ENCODE data around the gene ZCCHC7.

The ZCCHC7 gene

DNA sequence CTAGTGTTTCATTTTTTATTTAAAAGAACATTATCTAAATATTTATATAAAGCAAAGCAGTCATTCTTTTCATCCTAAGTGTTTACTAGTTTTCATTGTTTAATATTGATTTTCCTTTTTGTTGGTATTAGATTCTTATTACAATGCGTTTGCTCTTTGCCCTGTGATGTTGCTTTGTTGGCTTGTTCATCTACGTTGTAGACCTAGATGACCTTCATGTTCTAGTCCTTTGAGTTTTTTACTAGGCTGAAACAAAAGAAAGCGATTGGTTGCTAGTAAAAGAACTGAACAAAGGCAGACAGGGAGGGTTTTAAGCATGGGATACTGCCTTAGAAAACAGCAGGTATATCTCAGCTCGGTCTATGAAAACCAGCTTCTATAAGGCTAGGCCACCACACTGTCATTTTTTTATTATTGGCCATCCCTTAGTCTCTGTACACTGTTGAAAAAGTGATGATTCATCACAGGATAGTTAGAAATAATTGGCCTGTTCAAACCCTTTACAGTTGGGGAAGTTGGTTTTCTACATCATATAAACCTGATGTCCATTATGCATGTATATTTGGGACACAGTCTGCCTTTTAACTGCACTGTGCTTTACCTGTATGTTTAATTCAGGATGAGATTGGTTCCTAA is 119.0 kb downstream of the ZCCHC7 start:
- CTCF ChIA-PET: no interaction called here
- POLR2A ChIA-PET: no interaction called here
- TF ChIP-seq, protein P1, sequence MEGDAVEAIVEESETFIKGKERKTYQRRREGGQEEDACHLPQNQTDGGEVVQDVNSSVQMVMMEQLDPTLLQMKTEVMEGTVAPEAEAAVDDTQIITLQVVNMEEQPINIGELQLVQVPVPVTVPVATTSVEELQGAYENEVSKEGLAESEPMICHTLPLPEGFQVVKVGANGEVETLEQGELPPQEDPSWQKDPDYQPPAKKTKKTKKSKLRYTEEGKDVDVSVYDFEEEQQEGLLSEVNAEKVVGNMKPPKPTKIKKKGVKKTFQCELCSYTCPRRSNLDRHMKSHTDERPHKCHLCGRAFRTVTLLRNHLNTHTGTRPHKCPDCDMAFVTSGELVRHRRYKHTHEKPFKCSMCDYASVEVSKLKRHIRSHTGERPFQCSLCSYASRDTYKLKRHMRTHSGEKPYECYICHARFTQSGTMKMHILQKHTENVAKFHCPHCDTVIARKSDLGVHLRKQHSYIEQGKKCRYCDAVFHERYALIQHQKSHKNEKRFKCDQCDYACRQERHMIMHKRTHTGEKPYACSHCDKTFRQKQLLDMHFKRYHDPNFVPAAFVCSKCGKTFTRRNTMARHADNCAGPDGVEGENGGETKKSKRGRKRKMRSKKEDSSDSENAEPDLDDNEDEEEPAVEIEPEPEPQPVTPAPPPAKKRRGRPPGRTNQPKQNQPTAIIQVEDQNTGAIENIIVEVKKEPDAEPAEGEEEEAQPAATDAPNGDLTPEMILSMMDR (IDR thresholded peaks at IDR 0.05; ENCODE audit: insufficient read depth, low read length, missing control alignments): no peak
- no peak for DNase-seq (ENCODE audit: low read depth, low spot score)
- H3K4me3 ChIP-seq (ENCODE audit: low read depth, low read length): no peak overlapping the region

DNA sequence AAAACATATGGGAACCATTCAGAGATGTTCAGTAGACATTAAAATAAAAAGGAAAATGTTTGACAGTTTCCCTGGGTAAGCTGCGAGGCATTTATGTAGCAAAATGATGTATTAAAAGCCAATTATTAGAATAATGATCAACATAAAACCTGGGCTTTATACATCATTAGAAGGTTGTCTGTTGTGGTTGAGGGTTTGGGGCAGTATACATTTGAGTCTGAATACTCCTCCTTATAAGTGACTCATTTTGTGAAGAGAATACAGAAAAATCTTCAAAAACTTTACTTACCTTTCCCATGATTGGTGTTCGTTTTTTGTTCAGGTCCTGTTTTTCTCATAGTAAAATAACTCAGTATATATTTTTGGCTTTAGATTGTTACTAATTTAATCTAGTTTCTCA is 119.5 kb downstream of the ZCCHC7 start:
- TF ChIP-seq, protein P1 (IDR thresholded peaks at IDR 0.05; ENCODE audit: insufficient read depth, low read length, missing control alignments): no peak
- ChIA-PET POLR2A (no interaction called here), CTCF (no interaction called here)
- no peak for DNase-seq (ENCODE audit: low read depth, low spot score)
- H3K4me3 ChIP-seq (ENCODE audit: low read depth, low read length): no peak overlapping the region

DNA sequence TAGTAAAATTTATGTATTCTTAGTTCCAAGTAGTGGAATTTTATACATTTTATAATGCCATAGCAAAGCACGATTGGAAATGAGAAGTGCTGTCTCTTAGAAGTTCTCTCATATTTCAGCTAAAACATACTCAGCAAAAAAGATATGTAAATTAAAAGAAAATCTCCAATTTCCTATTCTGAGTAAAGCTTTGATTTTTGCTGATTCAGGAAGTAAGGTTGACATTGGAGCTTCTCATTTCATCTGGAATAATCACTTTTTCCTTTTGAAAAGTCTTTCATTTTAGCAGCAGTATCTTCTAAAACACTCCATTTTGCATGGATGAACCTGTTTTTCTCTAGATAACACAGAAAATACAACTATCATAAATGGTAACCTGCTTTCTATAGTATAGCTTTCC is 121.0 kb downstream of the ZCCHC7 start:
- no peak for DNase-seq (ENCODE audit: low read depth, low spot score)
- TF ChIP-seq, protein P1 (IDR thresholded peaks at IDR 0.05; ENCODE audit: insufficient read depth, low read length, missing control alignments): no peak
- no peak overlapping the region for H3K4me3 ChIP-seq (ENCODE audit: low read depth, low read length)
- ChIA-PET POLR2A (interaction anchor here (0.6 kb wide), 1 partner anchor 31 kb away, joined by 3 read pairs; no protein-coding TSS in a partner anchor), CTCF (interaction anchor here (0.9 kb wide), 1 partner anchor 10 kb away, joined by 4 read pairs; no protein-coding TSS in a partner anchor)

DNA sequence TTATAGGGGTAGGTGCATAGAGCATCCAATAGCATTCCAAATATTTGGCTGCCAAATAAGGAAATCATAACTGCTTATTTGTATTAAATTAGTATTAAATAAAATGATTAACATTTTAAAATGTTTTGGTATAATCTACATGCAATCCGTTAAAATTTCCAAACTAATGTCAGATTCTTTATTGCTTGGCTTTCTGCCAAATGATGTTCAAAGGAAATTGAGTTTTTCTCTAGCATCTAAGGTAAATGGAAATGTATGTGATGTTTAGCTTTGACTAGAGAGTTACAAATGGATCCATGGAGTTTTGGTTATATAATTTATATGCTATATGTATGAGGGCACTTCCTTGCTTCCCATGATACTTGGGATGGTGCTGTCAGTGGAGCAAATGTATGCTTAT is 121.7 kb downstream of the ZCCHC7 start:
- TF ChIP-seq, protein P1 (IDR thresholded peaks at IDR 0.05; ENCODE audit: insufficient read depth, low read length, missing control alignments): no peak
- ChIA-PET POLR2A (no interaction called here), CTCF (no interaction called here)
- no peak overlapping the region for H3K4me3 ChIP-seq (ENCODE audit: low read depth, low read length)
- no peak for DNase-seq (ENCODE audit: low read depth, low spot score)

DNA sequence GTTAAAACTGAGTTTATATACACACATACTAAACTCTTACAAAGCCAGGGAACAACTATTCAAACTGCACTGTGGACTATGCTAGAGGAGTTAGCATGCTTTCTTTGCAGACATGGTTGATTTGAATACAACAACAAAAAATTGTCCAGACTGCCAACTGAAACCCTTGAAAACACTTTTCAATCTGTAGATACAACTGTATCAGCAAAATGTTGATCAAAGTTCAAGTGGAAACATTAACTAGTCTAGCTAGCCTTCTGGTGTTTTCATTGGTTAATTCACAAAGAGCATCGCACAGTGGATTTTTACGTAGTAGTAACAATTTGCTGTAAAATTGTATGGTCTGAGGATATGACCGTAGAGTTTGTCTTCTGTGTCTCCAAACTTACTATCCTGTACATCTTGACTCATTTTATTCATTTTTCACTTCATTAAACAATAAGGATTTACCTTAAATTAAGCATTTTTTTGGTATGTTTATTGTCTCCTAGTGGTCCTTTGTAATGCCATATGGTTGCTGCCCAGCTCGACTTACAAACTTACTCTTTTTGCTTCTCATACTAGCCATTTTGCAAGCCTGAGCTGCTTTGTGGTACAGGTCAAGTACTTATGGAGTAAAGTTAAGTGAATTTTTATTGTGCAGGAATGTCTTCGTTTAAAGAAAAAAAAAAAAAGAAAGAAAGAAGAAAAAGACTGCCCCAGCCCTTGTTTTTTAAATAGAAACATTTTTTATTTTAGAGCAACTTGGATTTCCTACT is 123.4 kb downstream of the ZCCHC7 start:
- no peak overlapping the region for H3K4me3 ChIP-seq (ENCODE audit: low read depth, low read length)
- DNase-seq (ENCODE audit: low read depth, low spot score): no peak
- ChIA-PET CTCF (interaction anchor here (0.9 kb wide), 1 partner anchor 248 kb away, joined by 3 read pairs; no protein-coding TSS in a partner anchor), POLR2A (no interaction called here)
- TF ChIP-seq, protein P1 (IDR thresholded peaks at IDR 0.05; ENCODE audit: insufficient read depth, low read length, missing control alignments): no peak

DNA sequence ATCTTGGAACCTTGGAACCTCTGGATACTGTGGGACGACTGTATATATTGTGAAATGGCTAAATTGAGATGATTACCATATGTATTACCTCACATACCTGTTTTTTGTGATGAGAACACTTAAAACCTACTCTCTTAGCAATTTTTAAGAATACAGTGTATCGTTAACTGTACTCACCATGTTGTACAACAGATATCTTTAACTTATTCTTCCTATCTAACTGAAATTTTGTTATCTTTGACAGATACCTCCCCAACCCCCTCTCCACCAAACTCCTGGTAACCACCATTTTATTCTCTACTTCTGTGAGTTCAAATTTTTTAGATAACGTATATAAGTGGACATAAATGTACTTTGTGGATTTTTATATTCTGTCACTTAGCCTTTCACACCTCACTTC is 126.5 kb downstream of the ZCCHC7 start:
- POLR2A ChIA-PET: no interaction called here
- CTCF ChIA-PET: no interaction called here
- TF ChIP-seq, protein P1 (IDR thresholded peaks at IDR 0.05; ENCODE audit: insufficient read depth, low read length, missing control alignments): no peak
- no peak for DNase-seq (ENCODE audit: low read depth, low spot score)
- no peak overlapping the region for H3K4me3 ChIP-seq (ENCODE audit: low read depth, low read length)

All from AG04449 (cell line).